ENCODE measurements around the gene CCDC158. TPM values are rescaled to one million over a fixed set of nuclear protein-coding genes. Genes with fewer than 3 reads are reported as not detected.

Gene CCDC158
- total RNA-seq, 2 donors from 2014 or later, result not detected

Other genes starting within 250 kb of the CCDC158 start
- gene SCARB2, start 207.3 kb downstream of the CCDC158 start, total RNA-seq, result 1 to 10 TPM; 2.3 to 6.5 TPM
- gene FAM47E, start 169.4 kb downstream of the CCDC158 start, total RNA-seq, result not detected
- under 1 TPM in 1 of 2 donors, not detected in 1; 0.19 TPM for gene STBD1, start 114.4 kb downstream of the CCDC158 start, total RNA-seq
- under 1 TPM; 0.20 to 0.21 TPM for gene SHROOM3, start 14.1 kb upstream of the CCDC158 start, total RNA-seq